B cell (primary cell): ENCODE results near the gene DLK1. TPM values are rescaled to one million over a fixed set of nuclear protein-coding genes. Genes with fewer than 3 reads are reported as not detected.

Experiments
- ATAC-seq: fragments of 200-7000 bp; cut with Tn5 transposase; one replicate; pipeline ENCODE4 v1.10.0; 2021; ENCODE audit warnings: low read depth, mild to moderate bottlenecking, moderate number of reproducible peaks, moderate library complexity
- CTCF ChIA-PET: fragments of 350-600 bp; sonication (Branson Sonifier 250); formaldehyde crosslinking; loops from one replicate; lab custom pipeline; 2021; ENCODE audit warnings: antibody characterized with exemption, inconsistent platforms; lab: Charles Lee
- POLR2A ChIA-PET: fragments of 350-600 bp; sonication (Branson Sonifier 250); formaldehyde crosslinking; loops from one replicate; lab custom pipeline; 2021; ENCODE audit warnings: antibody characterized with exemption; lab: Charles Lee
- DNase-seq: peaks from one replicate; pipeline ENCODE4 v3.0.0; 2013
- H2AFZ ChIP-seq: 2 replicates; pipeline ENCODE4 v1.6.1; 2012; ENCODE audit warnings: mild to moderate bottlenecking, low read depth, low read length; ENCODE audit not compliant: insufficient read depth, poor library complexity, severe bottlenecking
- H3K27ac ChIP-seq, 2 donors: 1 replicate in 1 of 2; 2 replicates in 1 of 2; pipeline ENCODE4 v1.5.1; 2012 to 2013; ENCODE audit warnings: low read length in 2 of 2, mild to moderate bottlenecking in 2 of 2, moderate library complexity in 1 of 2
- H3K27me3 ChIP-seq, 4 experiments: fragments of 200-600 bp in 1 of 4; sonication (generic) in 1 of 4; replicated peaks in 1 of 4; 1 replicate in 2 of 4; 2 replicates in 2 of 4; pipeline versions ENCODE4 v1.6.1 to v1.7.0; 2013 to 2016; ENCODE audit warnings: low read length in 3 of 4, mild to moderate bottlenecking in 2 of 4, mixed read lengths in 1 of 4, moderate library complexity in 1 of 4; ENCODE audit not compliant: insufficient read depth in 4 of 4, control insufficient read depth in 3 of 4; ENCODE audit errors: control extremely low read depth in 1 of 4
- H3K36me3 ChIP-seq, 2 experiments: replicated peaks in 1 of 2; 1 replicate in 1 of 2; 2 replicates in 1 of 2; pipeline versions ENCODE4 v1.6.1 to v1.7.1; 2013; ENCODE audit warnings: low read length in 1 of 2; ENCODE audit not compliant: insufficient read depth in 2 of 2, control insufficient read depth in 1 of 2; ENCODE audit errors: control extremely low read depth in 1 of 2, extremely low read depth in 1 of 2
- H3K4me1 ChIP-seq, 2 donors: fragments of 200-600 bp in 1 of 2; sonication (generic) in 1 of 2; 1 replicate in 1 of 2; 2 replicates in 1 of 2; pipeline versions ENCODE4 v1.5.1 to v1.6.1; 2013 to 2017; ENCODE audit warnings: low read length in 2 of 2; ENCODE audit not compliant: control insufficient read depth in 2 of 2, insufficient read depth in 2 of 2
- H3K4me2 ChIP-seq: replicated peaks from 2 replicates; pipeline ENCODE3; 2012; ENCODE audit warnings: mild to moderate bottlenecking, low read depth, low read length; ENCODE audit not compliant: poor library complexity, severe bottlenecking
- H3K4me3 ChIP-seq, 5 experiments: fragments of 200-600 bp in 1 of 5; sonication (generic) in 1 of 5; 1 replicate in 3 of 5; 2 replicates in 2 of 5; pipeline versions ENCODE4 v1.5.1 to v1.7.0; 2011 to 2016; ENCODE audit warnings: low read length in 4 of 5, mild to moderate bottlenecking in 4 of 5, low read depth in 2 of 5, control low read depth in 1 of 5, moderate library complexity in 1 of 5; ENCODE audit not compliant: insufficient read depth in 1 of 5; ENCODE audit errors: control extremely low read depth in 1 of 5, extremely low read depth in 1 of 5
- H3K79me2 ChIP-seq: fragments of 200-600 bp; sonication (generic); one replicate; pipeline ENCODE4 v1.6.0; 2016; ENCODE audit warnings: low read length; ENCODE audit not compliant: control insufficient read depth, insufficient read depth
- H3K9ac ChIP-seq: fragments of 200-600 bp; sonication (generic); 2 replicates; pipeline ENCODE4 v1.6.1; 2017; ENCODE audit warnings: mild to moderate bottlenecking, low read length, moderate library complexity
- H3K9me3 ChIP-seq, 3 donors: one replicate each; pipeline versions ENCODE4 v1.6.1 to v1.7.1; 2013; ENCODE audit warnings: low read length in 2 of 3; ENCODE audit not compliant: control insufficient read depth in 2 of 3, insufficient read depth in 1 of 3; ENCODE audit errors: control extremely low read depth in 1 of 3
- H4K20me1 ChIP-seq: 2 replicates; pipeline ENCODE4 v1.6.0; 2012; ENCODE audit warnings: mild to moderate bottlenecking, low read length; ENCODE audit not compliant: insufficient read depth, control insufficient read depth, poor library complexity, severe bottlenecking
- H3K27ac Mint-ChIP-seq: one replicate; pipeline ENCODE4 v1.8.0; 2021; ENCODE audit warnings: mixed read lengths
- H3K27me3 Mint-ChIP-seq: one replicate; pipeline ENCODE4 v1.8.0; 2021; ENCODE audit warnings: mixed read lengths
- H3K4me1 Mint-ChIP-seq: one replicate; pipeline ENCODE4 v1.8.0; 2021; ENCODE audit warnings: mixed read lengths
- H3K4me3 Mint-ChIP-seq: one replicate; pipeline ENCODE4 v1.8.0; 2021; ENCODE audit warnings: mixed read lengths
- H3K9me3 Mint-ChIP-seq: one replicate; pipeline ENCODE4 v1.8.0; 2022; ENCODE audit warnings: mixed read lengths; ENCODE audit not compliant: insufficient read depth
- CTCF ChIP-seq: fragments of 200-600 bp; IDR thresholded peaks from one replicate; pipeline ENCODE4 v1.8.0; 2022; ENCODE audit warnings: antibody characterized with exemption, mild to moderate bottlenecking
- EZH2 ChIP-seq: IDR thresholded peaks from 2 replicates; pipeline ENCODE4 v1.6.1; 2012; ENCODE audit warnings: borderline replicate concordance, low read depth, mild to moderate bottlenecking, moderate library complexity, low read length; ENCODE audit not compliant: insufficient read depth, poor library complexity, severe bottlenecking
- WGBS: methylation state at CpG from one replicate; pipeline ENCODE4 v1.1.5; 2013; ENCODE audit warnings: missing lambda C conversion rate; ENCODE audit not compliant: insufficient coverage; 5-methylcytosine and 5-hydroxymethylcytosine counted together
- intact Hi-C: fragments of 100-400 bp; cut with micrococcal nuclease; formaldehyde crosslinking; loops from one replicate; pipeline ENCODE4 v1.10.0; 2022
- polyA plus RNA-seq: library from polyadenylated mRNA; depleted of rRNA; stranded (reverse); fragments of >200 nt; gene quantifications from 2 replicates; pipeline ENCODE4 v1.2.3, GENCODE V29; 2012
- total RNA-seq, 2 donors: library from RNA; stranded (reverse); fragments of 120-200 nt in 1 of 2; gene quantifications; 1 replicate in 1 of 2; 2 replicates in 1 of 2; pipeline versions ENCODE4 v1.2.3 to v1.2.4, GENCODE V29; 2013 to 2022

DLK1 gene
- total and polyA plus RNA-seq, 2 donors (not counting 1 experiment from before 2014, with no cell fraction given) = not detected

GRCh38 chr14:100746326-100746725, 19.6 kb downstream of the DLK1 start:
- intact Hi-C loops = no loop called here
- Histone ChIP-seq H3K36me3 (no peaks in the 10 kb centered on the region), H2AFZ (no peak overlapping the region), H3K9me3 (no peaks in the 10 kb centered on the region), H3K4me3 (no peak overlapping the region), H3K79me2 (no peaks in the 10 kb centered on the region), H3K4me1 (no peaks in the 10 kb centered on the region), H4K20me1 (no peaks in the 10 kb centered on the region), H3K4me2 (no peak overlapping the region), H3K9ac (no peak overlapping the region), H3K27ac (no peak overlapping the region), H3K27me3 (no peaks in the 10 kb centered on the region)
- DNase-seq (no peak), ATAC-seq (no peak)
- Mint-ChIP-seq H3K9me3 (peaks cover 2% of the 10 kb centered on the region), H3K4me1 (no peaks in the 10 kb centered on the region), H3K27me3 (no peaks in the 10 kb centered on the region), H3K4me3 (no peak overlapping the region), H3K27ac (no peak overlapping the region)
- ChIA-PET POLR2A (no interaction called here), CTCF (no interaction called here)
- TF ChIP-seq EZH2 (no peak), CTCF (no peak)

GRCh38 chr14:100747021-100747586, 20.4 kb downstream of the DLK1 start:
- WGBS = 83% methylated on average over 9 of the region's 9 CpGs
- Histone ChIP-seq H3K4me2 (no peak overlapping the region), H3K9me3 (no peaks in the 10 kb centered on the region), H3K27ac (no peak overlapping the region), H3K27me3 (no peaks in the 10 kb centered on the region), H4K20me1 (no peaks in the 10 kb centered on the region), H3K36me3 (no peaks in the 10 kb centered on the region), H2AFZ (no peak overlapping the region), H3K9ac (no peak overlapping the region), H3K79me2 (no peaks in the 10 kb centered on the region), H3K4me3 (no peak overlapping the region), H3K4me1 (no peaks in the 10 kb centered on the region)
- H3K4me1 Mint-ChIP-seq = no peaks in the 10 kb centered on the region
- H3K27ac Mint-ChIP-seq = no peak overlapping the region
- H3K9me3 Mint-ChIP-seq = no peaks in the 10 kb centered on the region
- no peaks in the 10 kb centered on the region for H3K27me3 Mint-ChIP-seq
- DNase-seq (no peak), ATAC-seq (no peak)
- intact Hi-C loops = no loop called here
- TF ChIP-seq EZH2 = no peak
- TF ChIP-seq CTCF = no peak
- CTCF ChIA-PET = no interaction called here
- no peak overlapping the region for H3K4me3 Mint-ChIP-seq
- POLR2A ChIA-PET = no interaction called here
